Gastrocnemius medialis (tissue), 4 donors: ENCODE results near the gene NCK1. TPM values are rescaled to one million over a fixed set of nuclear protein-coding genes. Genes with fewer than 3 reads are reported as not detected.

ENCODE experiments used
- ATAC-seq, 2 donors: fragments of 150-250 bp; one replicate each; pipeline ENCODE4 v1.9.1; 2016
- DNase-seq, 2 donors: peaks; one replicate each; pipeline ENCODE4 v3.0.0-alpha.2; 2019
- H3K27ac ChIP-seq, 4 donors: fragments of 200-600 bp; sonication (generic); 1 replicate in 1 of 4; 2 replicates in 3 of 4; pipeline ENCODE4 v1.5.1; 2016 to 2018; ENCODE audit warnings: mild to moderate bottlenecking in 2 of 4, moderate library complexity in 1 of 4
- H3K27me3 ChIP-seq, 3 donors: fragments of 200-600 bp; sonication (generic) in 2 of 3; 1 replicate in 1 of 3; 2 replicates in 2 of 3; pipeline versions ENCODE4 v1.5.1 to v1.6.0; 2016 to 2019; ENCODE audit warnings: mild to moderate bottlenecking in 1 of 3, moderate library complexity in 1 of 3
- H3K36me3 ChIP-seq, 2 donors: fragments of 200-600 bp; sonication (generic) in 1 of 2; one replicate each; pipeline ENCODE4 v1.5.1; 2017 to 2018
- H3K4me1 ChIP-seq, 2 donors: fragments of 200-600 bp; sonication (generic) in 1 of 2; one replicate each; pipeline ENCODE4 v1.5.1; 2016 to 2017; ENCODE audit warnings: mild to moderate bottlenecking in 2 of 2
- H3K4me3 ChIP-seq, 4 donors: fragments of 200-600 bp; sonication (generic) in 3 of 4; 1 replicate in 1 of 4; 2 replicates in 3 of 4; pipeline ENCODE4 v1.5.1; 2016 to 2019; ENCODE audit warnings: mild to moderate bottlenecking in 2 of 4
- H3K9me3 ChIP-seq, 3 donors: fragments of 200-600 bp; sonication (generic) in 2 of 3; 1 replicate in 1 of 3; 2 replicates in 2 of 3; pipeline ENCODE4 v1.5.1; 2016 to 2019
- POLR2A ChIP-seq, 2 donors: fragments of 450-650 bp; IDR thresholded peaks; one replicate each; pipeline ENCODE4 v1.6.1; 2017; ENCODE audit warnings: antibody characterized with exemption in 2 of 2, mild to moderate bottlenecking in 2 of 2, moderate library complexity in 2 of 2
- in situ Hi-C, 4 donors: fragments of 200-750 bp; cut with MboI; loops; one replicate each; pipeline versions ENCODE4 v1.15.0 to v1.8.0; 2017; ENCODE audit warnings: low sequenced_read_pairs in 4 of 4
- intact Hi-C: fragments of 100-400 bp; cut with DNase I; formaldehyde crosslinking; loops from one replicate; pipeline ENCODE4 v1.15.1; 2023; ENCODE audit warnings: low total_unique reads
- total RNA-seq, 4 donors: library from RNA; depleted of rRNA; stranded (reverse); fragments of >200 nt; gene quantifications; one replicate each; pipeline versions ENCODE4 v1.1.0 to v1.2.3, GENCODE V29; 2016
- TF ChIP-seq, protein P1 (sequence below), 5 experiments: fragments of 450-650 bp in 3 of 5; fragments of 200-600 bp in 2 of 5; sonication (generic) in 2 of 5; IDR thresholded peaks in 4 of 5; conservative IDR thresholded peaks in 1 of 5; 1 replicate in 4 of 5; 2 replicates in 1 of 5; pipeline ENCODE4 v1.5.1; 2016 to 2019; ENCODE audit warnings: antibody characterized with exemption in 5 of 5, mild to moderate bottlenecking in 3 of 5, moderate library complexity in 3 of 5

NCK1 gene
- total RNA-seq, 4 donors from 2014 or later = 23.5 to 36.6 (median 27.0) TPM

- DNase-seq (no peak), ATAC-seq (no peak)
- peaks cover 0 to 12% of the 10 kb centered on the region in 2 donors for H3K36me3 ChIP-seq
- H3K4me3 ChIP-seq = no peak overlapping the region
- TF ChIP-seq POLR2A (IDR thresholded peaks at IDR 0.05) = no peak
- TF ChIP-seq, protein P1, sequence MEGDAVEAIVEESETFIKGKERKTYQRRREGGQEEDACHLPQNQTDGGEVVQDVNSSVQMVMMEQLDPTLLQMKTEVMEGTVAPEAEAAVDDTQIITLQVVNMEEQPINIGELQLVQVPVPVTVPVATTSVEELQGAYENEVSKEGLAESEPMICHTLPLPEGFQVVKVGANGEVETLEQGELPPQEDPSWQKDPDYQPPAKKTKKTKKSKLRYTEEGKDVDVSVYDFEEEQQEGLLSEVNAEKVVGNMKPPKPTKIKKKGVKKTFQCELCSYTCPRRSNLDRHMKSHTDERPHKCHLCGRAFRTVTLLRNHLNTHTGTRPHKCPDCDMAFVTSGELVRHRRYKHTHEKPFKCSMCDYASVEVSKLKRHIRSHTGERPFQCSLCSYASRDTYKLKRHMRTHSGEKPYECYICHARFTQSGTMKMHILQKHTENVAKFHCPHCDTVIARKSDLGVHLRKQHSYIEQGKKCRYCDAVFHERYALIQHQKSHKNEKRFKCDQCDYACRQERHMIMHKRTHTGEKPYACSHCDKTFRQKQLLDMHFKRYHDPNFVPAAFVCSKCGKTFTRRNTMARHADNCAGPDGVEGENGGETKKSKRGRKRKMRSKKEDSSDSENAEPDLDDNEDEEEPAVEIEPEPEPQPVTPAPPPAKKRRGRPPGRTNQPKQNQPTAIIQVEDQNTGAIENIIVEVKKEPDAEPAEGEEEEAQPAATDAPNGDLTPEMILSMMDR (IDR thresholded peaks at IDR 0.05 in 4 of 5, conservative IDR thresholded peaks at IDR 0.05 in 1 of 5) = no peak
- H3K27ac ChIP-seq = no peak overlapping the region
- no peaks in the 10 kb centered on the region for H3K27me3 ChIP-seq
- no peaks in the 10 kb centered on the region for H3K9me3 ChIP-seq
- intact Hi-C loops (no loop called here), in situ Hi-C loops (no loop called here)
- H3K4me1 ChIP-seq = peaks cover 22 to 27% of the 10 kb centered on the region in 2 donors
Observed at GRCh38 chr3:136946978-136947377, 85.0 kb downstream of the NCK1 start.

DNA sequence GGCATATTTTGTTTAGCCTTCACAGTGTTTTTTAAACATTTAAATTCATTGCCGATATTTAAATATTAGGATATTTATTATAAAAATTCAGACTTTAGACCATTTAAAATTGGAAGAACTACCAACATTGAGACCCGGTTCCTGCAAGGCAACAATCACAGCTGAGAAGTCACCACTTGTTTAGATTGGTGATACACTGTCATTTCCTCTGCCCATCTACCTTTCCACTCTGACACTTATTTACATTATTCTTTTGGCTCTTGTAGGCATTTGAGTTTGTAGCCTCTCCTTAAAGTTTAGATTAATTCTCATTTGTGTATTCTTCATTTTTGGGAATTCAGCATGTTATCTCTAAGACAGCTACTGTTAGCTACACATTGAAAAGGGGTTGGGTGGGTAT is 85.5 kb downstream of the NCK1 start:
- Histone ChIP-seq H3K27ac (no peak overlapping the region), H3K9me3 (no peaks in the 10 kb centered on the region), H3K4me1 (peaks cover 22% of the 10 kb centered on the region in 2 donors), H3K27me3 (no peaks in the 10 kb centered on the region), H3K36me3 (peaks cover 0 to 12% of the 10 kb centered on the region in 2 donors), H3K4me3 (no peak overlapping the region)
- intact Hi-C loops (no loop called here), in situ Hi-C loops (no loop called here)
- DNase-seq (no peak), ATAC-seq (no peak)
- TF ChIP-seq, protein P1 (IDR thresholded peaks at IDR 0.05 in 4 of 5, conservative IDR thresholded peaks at IDR 0.05 in 1 of 5) = no peak
- no peak for TF ChIP-seq POLR2A (IDR thresholded peaks at IDR 0.05)

GRCh38 chr3:136949146-136949545 is 87.1 kb downstream of the NCK1 start:
- H3K4me1 ChIP-seq = peaks cover 8 to 13% of the 10 kb centered on the region in 2 donors
- ATAC-seq (no peak), DNase-seq (no peak)
- H3K4me3 ChIP-seq = no peak overlapping the region
- H3K36me3 ChIP-seq = peaks cover 0 to 12% of the 10 kb centered on the region in 2 donors
- no peaks in the 10 kb centered on the region for H3K27me3 ChIP-seq
- in situ Hi-C loops (no loop called here), intact Hi-C loops (no loop called here)
- H3K9me3 ChIP-seq = no peaks in the 10 kb centered on the region
- H3K27ac ChIP-seq = no peak overlapping the region
- TF ChIP-seq POLR2A (IDR thresholded peaks at IDR 0.05) = no peak
- TF ChIP-seq, protein P1 (IDR thresholded peaks at IDR 0.05 in 4 of 5, conservative IDR thresholded peaks at IDR 0.05 in 1 of 5) = no peak

DNA sequence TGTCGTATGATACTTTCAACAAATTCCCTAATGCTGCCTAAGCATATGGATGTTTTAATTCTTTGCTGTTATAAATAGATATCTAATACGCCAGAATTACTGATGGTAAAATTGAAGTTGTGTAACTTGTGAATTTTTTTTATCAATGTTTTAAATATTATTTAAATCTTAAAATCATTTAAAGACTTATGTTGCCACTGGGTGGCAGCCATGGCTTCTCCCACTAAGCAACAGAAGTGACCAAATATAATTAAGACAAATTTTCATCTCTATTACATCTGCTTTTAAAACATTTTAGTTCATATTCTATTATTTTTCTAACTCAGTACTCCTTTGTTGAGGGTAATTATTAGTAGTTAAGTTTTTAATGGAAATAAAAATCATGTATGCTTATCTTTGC is 87.7 kb downstream of the NCK1 start:
- H3K4me1 ChIP-seq = peaks cover 4 to 13% of the 10 kb centered on the region in 2 donors
- DNase-seq (no peak), ATAC-seq (no peak)
- in situ Hi-C loops (no loop called here), intact Hi-C loops (no loop called here)
- H3K9me3 ChIP-seq = no peaks in the 10 kb centered on the region
- no peak for TF ChIP-seq POLR2A (IDR thresholded peaks at IDR 0.05)
- TF ChIP-seq, protein P1 (IDR thresholded peaks at IDR 0.05 in 4 of 5, conservative IDR thresholded peaks at IDR 0.05 in 1 of 5) = no peak
- H3K36me3 ChIP-seq = peaks cover 0 to 12% of the 10 kb centered on the region in 2 donors
- H3K27me3 ChIP-seq = no peaks in the 10 kb centered on the region
- no peak overlapping the region for H3K27ac ChIP-seq
- H3K4me3 ChIP-seq = no peak overlapping the region

DNA sequence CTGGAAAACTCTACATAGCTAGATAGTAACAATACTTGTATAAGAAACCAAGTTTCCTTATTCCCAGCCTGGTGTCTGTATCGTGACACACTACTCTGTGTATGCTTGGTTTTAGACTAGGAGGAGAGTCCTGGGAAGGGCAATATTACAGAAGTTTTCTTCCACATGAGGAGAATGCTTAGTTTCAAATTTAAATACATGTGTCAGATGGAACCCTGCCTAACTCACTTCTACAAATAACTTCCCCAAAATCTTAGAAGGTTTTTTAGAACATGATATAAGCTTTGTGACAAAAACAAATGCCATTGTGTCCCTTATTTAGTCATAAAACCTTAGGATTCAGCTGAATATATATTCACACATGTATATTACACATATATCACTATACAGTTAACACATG is 88.6 kb downstream of the NCK1 start:
- in situ Hi-C loops = no loop called here
- ATAC-seq = no peak

More for the DNA sequence above, 88.6 kb downstream of the NCK1 start:
- Histone ChIP-seq H3K36me3 (peaks cover 0 to 9% of the 10 kb centered on the region in 2 donors), H3K27ac (no peak overlapping the region), H3K4me3 (no peak overlapping the region), H3K4me1 (peaks cover 4 to 13% of the 10 kb centered on the region in 2 donors), H3K27me3 (no peaks in the 10 kb centered on the region), H3K9me3 (no peaks in the 10 kb centered on the region)
- intact Hi-C loops = no loop called here
- no peak for TF ChIP-seq POLR2A (IDR thresholded peaks at IDR 0.05)
- TF ChIP-seq, protein P1 (IDR thresholded peaks at IDR 0.05 in 4 of 5, conservative IDR thresholded peaks at IDR 0.05 in 1 of 5) = no peak
- DNase-seq = no peak
